ENCODE data around the gene ACOT7.
"Not testable (repeated sequence)": the region's sequence is repeated elsewhere in the genome, so short reads cannot be mapped to it uniquely, and the experiment has no call there.

Gene ACOT7

DNA sequence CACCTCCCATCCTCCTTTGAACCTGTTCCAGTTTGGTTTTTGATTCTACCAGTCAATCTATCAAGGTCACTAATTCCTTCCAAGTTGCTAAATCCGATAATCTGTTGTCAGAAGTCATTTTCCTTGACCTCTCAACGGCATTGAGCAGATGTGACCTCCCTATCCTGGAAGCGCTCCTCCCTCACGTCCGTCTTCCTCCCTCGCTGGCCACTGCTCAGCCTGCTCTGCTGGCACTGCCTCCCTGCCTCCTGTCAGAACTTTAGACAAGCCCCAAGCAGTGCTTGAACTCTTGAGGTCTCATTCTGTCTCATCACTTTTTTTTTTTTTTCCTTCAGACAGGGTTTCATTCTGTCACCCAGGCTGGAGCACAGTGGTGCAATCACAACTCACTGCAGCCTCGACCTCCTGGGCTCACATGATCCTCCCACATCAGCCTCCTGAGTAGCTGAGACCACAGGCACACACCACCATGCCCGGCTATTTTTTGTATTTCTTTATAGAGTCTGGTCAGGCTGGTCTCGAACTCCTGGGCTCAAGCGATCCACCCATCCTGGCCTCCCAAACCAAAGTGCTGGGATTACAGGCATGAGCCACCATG is 4.4 kb upstream of the ACOT7 start:
- no peak overlapping the region for H3K4me3 ChIP-seq (ENCODE audit: insufficient read depth, low read depth, low read length, poor library complexity, severe bottlenecking)
- no peak for DNase-seq
- H3K27me3 ChIP-seq (replicated peaks; ENCODE audit: control insufficient read depth, insufficient read depth, low read length, poor library complexity, severe bottlenecking) = no peaks in the 10 kb centered on the region
- no peak overlapping the region for H3K27ac ChIP-seq (ENCODE audit: insufficient read depth, low read length, poor library complexity, severe bottlenecking)
- H3K9me3 ChIP-seq (ENCODE audit: control insufficient read depth, low read length) = no peaks in the 10 kb centered on the region
- no peaks in the 10 kb centered on the region for H3K36me3 ChIP-seq (ENCODE audit: control insufficient read depth, insufficient read depth, low read length)
- H3K4me1 ChIP-seq (ENCODE audit: control insufficient read depth, insufficient read depth, low read length, poor library complexity, severe bottlenecking) = peaks cover 7% of the 10 kb centered on the region

- H3K27ac ChIP-seq (ENCODE audit: insufficient read depth, low read length, poor library complexity, severe bottlenecking) = no peak overlapping the region
- H3K4me1 ChIP-seq (ENCODE audit: control insufficient read depth, insufficient read depth, low read length, poor library complexity, severe bottlenecking) = peaks cover 15% of the 10 kb centered on the region
- H3K36me3 ChIP-seq (ENCODE audit: control insufficient read depth, insufficient read depth, low read length) = no peaks in the 10 kb centered on the region
- no peak overlapping the region for H3K4me3 ChIP-seq (ENCODE audit: insufficient read depth, low read depth, low read length, poor library complexity, severe bottlenecking)
- DNase-seq = no peak
- H3K9me3 ChIP-seq (ENCODE audit: control insufficient read depth, low read length) = no peaks in the 10 kb centered on the region
- no peaks in the 10 kb centered on the region for H3K27me3 ChIP-seq (replicated peaks; ENCODE audit: control insufficient read depth, insufficient read depth, low read length, poor library complexity, severe bottlenecking)
Observed at GRCh38 chr1:6396998-6397397, 3.4 kb upstream of the ACOT7 start.

DNA sequence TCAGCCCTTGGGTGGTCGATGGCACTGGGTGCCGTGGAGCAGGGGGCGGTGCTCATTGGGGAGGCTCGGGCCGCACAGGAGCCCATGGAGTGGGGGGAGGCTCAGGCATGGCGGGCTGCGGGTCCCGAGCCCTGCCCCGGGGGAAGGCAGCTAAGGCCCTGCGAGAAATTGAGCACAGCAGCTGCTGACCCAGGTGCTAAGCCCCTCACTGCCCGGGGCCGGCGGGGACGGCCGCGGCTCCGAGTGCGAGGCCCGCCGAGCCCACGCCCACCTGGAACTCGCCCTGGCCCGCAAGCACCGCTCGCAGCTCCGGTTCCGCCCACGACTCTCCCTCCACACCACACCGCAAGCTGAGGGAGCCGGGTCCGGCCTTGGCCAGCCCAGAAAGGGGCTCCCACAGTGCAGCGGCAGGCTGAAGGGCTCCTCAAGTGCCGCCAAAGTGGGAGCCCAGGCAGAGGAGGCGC is 2.2 kb upstream of the ACOT7 start:
- not testable (repeated sequence) for H3K4me3 ChIP-seq (ENCODE audit: insufficient read depth, low read depth, low read length, poor library complexity, severe bottlenecking); H3K27me3 ChIP-seq (replicated peaks; ENCODE audit: control insufficient read depth, insufficient read depth, low read length, poor library complexity, severe bottlenecking); H3K27ac ChIP-seq (ENCODE audit: insufficient read depth, low read length, poor library complexity, severe bottlenecking); H3K9me3 ChIP-seq (ENCODE audit: control insufficient read depth, low read length); DNase-seq; H3K36me3 ChIP-seq (ENCODE audit: control insufficient read depth, insufficient read depth, low read length)
- H3K4me1 ChIP-seq (ENCODE audit: control insufficient read depth, insufficient read depth, low read length, poor library complexity, severe bottlenecking) = peaks cover 15% of the 10 kb centered on the region

GRCh38 chr1:6395130-6395529 is 1.6 kb upstream of the ACOT7 start:
- H3K27ac ChIP-seq (ENCODE audit: insufficient read depth, low read length, poor library complexity, severe bottlenecking); H3K36me3 ChIP-seq (ENCODE audit: control insufficient read depth, insufficient read depth, low read length); DNase-seq; H3K9me3 ChIP-seq (ENCODE audit: control insufficient read depth, low read length); H3K27me3 ChIP-seq (replicated peaks; ENCODE audit: control insufficient read depth, insufficient read depth, low read length, poor library complexity, severe bottlenecking); H3K4me3 ChIP-seq (ENCODE audit: insufficient read depth, low read depth, low read length, poor library complexity, severe bottlenecking): not testable (repeated sequence)
- peaks cover 15% of the 10 kb centered on the region for H3K4me1 ChIP-seq (ENCODE audit: control insufficient read depth, insufficient read depth, low read length, poor library complexity, severe bottlenecking)

GRCh38 chr1:6392809-6393399 is 663 bp downstream of the ACOT7 start:
- peak overlapping the region; percentile 37 for H3K4me3 ChIP-seq (ENCODE audit: insufficient read depth, low read depth, low read length, poor library complexity, severe bottlenecking)
- peaks cover 15% of the 10 kb centered on the region for H3K4me1 ChIP-seq (ENCODE audit: control insufficient read depth, insufficient read depth, low read length, poor library complexity, severe bottlenecking)
- no peaks in the 10 kb centered on the region for H3K9me3 ChIP-seq (ENCODE audit: control insufficient read depth, low read length)
- no peak for DNase-seq
- no peaks in the 10 kb centered on the region for H3K27me3 ChIP-seq (replicated peaks; ENCODE audit: control insufficient read depth, insufficient read depth, low read length, poor library complexity, severe bottlenecking)
- H3K36me3 ChIP-seq (ENCODE audit: control insufficient read depth, insufficient read depth, low read length) = no peaks in the 10 kb centered on the region
- no peak overlapping the region for H3K27ac ChIP-seq (ENCODE audit: insufficient read depth, low read length, poor library complexity, severe bottlenecking)

DNA sequence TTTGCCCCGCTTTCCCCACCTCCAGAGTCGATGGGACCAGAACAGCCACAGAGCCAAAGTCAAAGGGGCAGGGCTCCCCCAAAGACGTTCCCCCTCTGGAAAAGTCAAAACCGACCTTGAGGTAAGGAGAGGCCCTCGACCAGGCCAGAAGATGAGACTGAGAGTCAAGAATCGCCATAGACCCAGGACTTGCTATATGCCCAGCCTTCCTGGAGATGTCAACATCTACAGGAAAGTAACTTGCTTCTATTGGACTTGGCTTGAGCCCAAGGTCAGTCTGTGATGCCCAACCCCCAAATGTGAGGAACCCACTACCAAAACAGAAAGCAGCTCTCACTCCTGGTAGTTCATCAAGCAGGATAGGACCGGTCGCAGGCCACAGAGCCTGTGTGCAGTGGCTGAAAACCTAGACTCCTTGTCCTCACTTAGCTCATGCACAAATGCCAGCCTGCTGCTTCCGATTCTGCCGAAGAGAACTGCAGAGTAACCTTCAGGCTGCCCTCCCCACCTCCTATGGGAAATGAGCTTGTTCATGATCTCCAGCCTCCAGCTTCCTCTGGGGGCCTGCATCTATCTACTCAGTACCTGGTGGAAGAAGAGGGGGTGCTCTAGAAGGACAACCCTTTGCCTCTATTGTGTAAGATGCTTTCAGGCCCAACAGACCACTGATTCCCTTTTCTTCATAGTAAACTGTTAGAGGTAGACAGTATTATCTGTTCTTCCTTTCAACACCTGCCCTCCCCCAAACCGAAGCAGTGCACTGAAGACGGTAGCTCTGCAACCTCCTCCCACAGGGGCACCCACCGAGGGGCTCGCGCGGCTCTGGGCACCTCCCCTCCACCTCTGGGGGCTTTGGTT is 1.4 kb downstream of the ACOT7 start:
- Histone ChIP-seq H3K27ac (ENCODE audit: insufficient read depth, low read length, poor library complexity, severe bottlenecking) (no peak overlapping the region), H3K4me3 (ENCODE audit: insufficient read depth, low read depth, low read length, poor library complexity, severe bottlenecking) (peak overlapping the region; percentile 32), H3K36me3 (ENCODE audit: control insufficient read depth, insufficient read depth, low read length) (no peaks in the 10 kb centered on the region), H3K9me3 (ENCODE audit: control insufficient read depth, low read length) (no peaks in the 10 kb centered on the region), H3K27me3 (replicated peaks; ENCODE audit: control insufficient read depth, insufficient read depth, low read length, poor library complexity, severe bottlenecking) (no peaks in the 10 kb centered on the region), H3K4me1 (ENCODE audit: control insufficient read depth, insufficient read depth, low read length, poor library complexity, severe bottlenecking) (peaks cover 15% of the 10 kb centered on the region)
- DNase-seq = no peak

GRCh38 chr1:6389971-6390370 is 3.6 kb downstream of the ACOT7 start:
- Histone ChIP-seq H3K27ac (ENCODE audit: insufficient read depth, low read length, poor library complexity, severe bottlenecking) (no peak overlapping the region), H3K36me3 (ENCODE audit: control insufficient read depth, insufficient read depth, low read length) (no peaks in the 10 kb centered on the region), H3K27me3 (replicated peaks; ENCODE audit: control insufficient read depth, insufficient read depth, low read length, poor library complexity, severe bottlenecking) (no peaks in the 10 kb centered on the region), H3K4me3 (ENCODE audit: insufficient read depth, low read depth, low read length, poor library complexity, severe bottlenecking) (no peak overlapping the region), H3K4me1 (ENCODE audit: control insufficient read depth, insufficient read depth, low read length, poor library complexity, severe bottlenecking) (peaks cover 15% of the 10 kb centered on the region), H3K9me3 (ENCODE audit: control insufficient read depth, low read length) (no peaks in the 10 kb centered on the region)
- DNase-seq = no peak

DNA sequence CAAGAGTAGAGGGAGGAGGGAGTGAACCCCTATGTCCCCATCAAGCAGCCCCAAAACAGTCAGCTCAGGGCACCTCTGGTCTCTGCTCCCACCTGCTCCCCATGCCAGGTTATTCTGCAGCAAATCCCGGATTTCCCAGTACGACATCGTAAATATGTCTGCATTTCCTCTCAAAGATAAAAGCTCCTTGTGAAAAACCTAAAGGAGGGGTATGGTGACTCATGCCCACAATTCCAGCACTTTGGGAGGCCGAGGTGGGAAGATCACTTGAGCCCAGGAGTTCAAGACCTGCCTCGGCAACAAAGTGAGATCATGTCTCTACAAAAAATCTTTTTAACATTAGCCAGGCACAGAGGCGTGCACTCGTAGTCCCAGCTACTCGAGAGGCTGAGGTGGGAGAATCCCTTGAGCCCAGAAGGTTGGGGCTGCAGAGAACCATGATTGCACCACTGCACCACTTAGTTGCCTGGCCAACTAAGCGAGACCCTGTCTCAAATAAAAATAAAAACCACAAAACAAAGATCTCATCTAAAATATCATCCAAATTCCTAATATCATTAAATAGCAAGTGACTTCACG is 7.1 kb downstream of the ACOT7 start:
- Histone ChIP-seq H3K4me3 (ENCODE audit: insufficient read depth, low read depth, low read length, poor library complexity, severe bottlenecking) (no peak overlapping the region), H3K27ac (ENCODE audit: insufficient read depth, low read length, poor library complexity, severe bottlenecking) (no peak overlapping the region)

GRCh38 chr1:6385488-6386191 is 7.9 kb downstream of the ACOT7 start:
- no peaks in the 10 kb centered on the region for H3K36me3 ChIP-seq (ENCODE audit: control insufficient read depth, insufficient read depth, low read length)
- H3K27me3 ChIP-seq (replicated peaks; ENCODE audit: control insufficient read depth, insufficient read depth, low read length, poor library complexity, severe bottlenecking) = no peaks in the 10 kb centered on the region
- no peaks in the 10 kb centered on the region for H3K9me3 ChIP-seq (ENCODE audit: control insufficient read depth, low read length)
- no peak overlapping the region for H3K4me3 ChIP-seq (ENCODE audit: insufficient read depth, low read depth, low read length, poor library complexity, severe bottlenecking)
- no peak for DNase-seq
- no peaks in the 10 kb centered on the region for H3K4me1 ChIP-seq (ENCODE audit: control insufficient read depth, insufficient read depth, low read length, poor library complexity, severe bottlenecking)
- no peak overlapping the region for H3K27ac ChIP-seq (ENCODE audit: insufficient read depth, low read length, poor library complexity, severe bottlenecking)

More for the DNA sequence above, 7.1 kb downstream of the ACOT7 start:
- H3K27me3 ChIP-seq (replicated peaks; ENCODE audit: control insufficient read depth, insufficient read depth, low read length, poor library complexity, severe bottlenecking) = no peaks in the 10 kb centered on the region
- H3K4me1 ChIP-seq (ENCODE audit: control insufficient read depth, insufficient read depth, low read length, poor library complexity, severe bottlenecking) = no peaks in the 10 kb centered on the region
- no peak for DNase-seq
- H3K9me3 ChIP-seq (ENCODE audit: control insufficient read depth, low read length) = no peaks in the 10 kb centered on the region
- H3K36me3 ChIP-seq (ENCODE audit: control insufficient read depth, insufficient read depth, low read length) = no peaks in the 10 kb centered on the region
